ENCODE data around the gene MKNK1. TPM values are rescaled to one million over a fixed set of nuclear protein-coding genes. Genes with fewer than 3 reads are reported as not detected.

The MKNK1 gene
- total and polyA plus RNA-seq, 2 donors (not counting 1 experiment from before 2014, with no cell fraction given) = 51.0 to 73.0 TPM

DNA sequence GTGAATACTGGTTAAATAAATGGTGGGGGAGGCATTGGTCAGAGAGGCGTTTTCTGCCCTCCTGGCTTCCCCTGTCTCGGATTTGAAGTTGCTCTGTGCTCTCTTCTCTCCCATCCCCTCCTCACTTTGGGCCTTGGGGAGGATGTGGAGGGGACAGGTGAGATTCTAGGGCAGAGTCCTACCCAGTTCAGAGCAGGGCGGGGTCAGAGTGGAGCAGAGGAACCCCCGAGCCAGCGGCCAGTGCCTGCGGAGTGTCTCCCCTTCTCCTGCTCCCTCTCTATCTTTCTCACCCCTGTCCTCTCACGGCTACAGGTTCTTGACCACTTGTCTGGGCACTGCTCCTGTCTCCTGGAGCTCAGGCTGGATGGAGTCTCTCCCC lies 60.7 kb downstream of the MKNK1 start:
- Mint-ChIP-seq H3K27ac (no peak overlapping the region), H3K4me3 (no peak overlapping the region), H3K27me3 (peaks cover 68% of the 10 kb centered on the region), H3K4me1 (no peaks in the 10 kb centered on the region), H3K9me3 (ENCODE audit: insufficient read depth) (no peaks in the 10 kb centered on the region)
- Histone ChIP-seq H3K4me3 (ENCODE audit: control extremely low read depth in 1 of 5, extremely low read depth in 1 of 5, insufficient read depth in 1 of 5, low read depth in 2 of 5, low read length in 4 of 5) (no peak overlapping the region), H3K36me3 (replicated peaks in 1 of 2; ENCODE audit: control extremely low read depth in 1 of 2, control insufficient read depth in 1 of 2, extremely low read depth in 1 of 2, insufficient read depth in 2 of 2, low read length in 1 of 2) (no peaks in the 10 kb centered on the region), H4K20me1 (ENCODE audit: control insufficient read depth, insufficient read depth, low read length, poor library complexity, severe bottlenecking) (no peaks in the 10 kb centered on the region), H3K9ac (ENCODE audit: low read length) (no peak overlapping the region), H3K9me3 (ENCODE audit: control extremely low read depth in 1 of 3, control insufficient read depth in 2 of 3, insufficient read depth in 1 of 3, low read length in 2 of 3) (no peaks in the 10 kb centered on the region), H3K79me2 (ENCODE audit: control insufficient read depth, insufficient read depth, low read length) (no peaks in the 10 kb centered on the region), H2AFZ (ENCODE audit: insufficient read depth, low read depth, low read length, poor library complexity, severe bottlenecking) (no peak overlapping the region), H3K4me2 (replicated peaks; ENCODE audit: low read depth, low read length, poor library complexity, severe bottlenecking) (no peak overlapping the region), H3K27ac (ENCODE audit: low read length in 2 of 2) (no peak overlapping the region), H3K27me3 (replicated peaks in 1 of 4; ENCODE audit: control extremely low read depth in 1 of 4, control insufficient read depth in 3 of 4, insufficient read depth in 4 of 4, low read length in 3 of 4) (peaks cover 0 to 34% (median 7%) of the 10 kb centered on the region in 4 experiments), H3K4me1 (ENCODE audit: control insufficient read depth in 2 of 2, insufficient read depth in 2 of 2, low read length in 2 of 2) (no peaks in the 10 kb centered on the region)
- TF ChIP-seq, protein P1, sequence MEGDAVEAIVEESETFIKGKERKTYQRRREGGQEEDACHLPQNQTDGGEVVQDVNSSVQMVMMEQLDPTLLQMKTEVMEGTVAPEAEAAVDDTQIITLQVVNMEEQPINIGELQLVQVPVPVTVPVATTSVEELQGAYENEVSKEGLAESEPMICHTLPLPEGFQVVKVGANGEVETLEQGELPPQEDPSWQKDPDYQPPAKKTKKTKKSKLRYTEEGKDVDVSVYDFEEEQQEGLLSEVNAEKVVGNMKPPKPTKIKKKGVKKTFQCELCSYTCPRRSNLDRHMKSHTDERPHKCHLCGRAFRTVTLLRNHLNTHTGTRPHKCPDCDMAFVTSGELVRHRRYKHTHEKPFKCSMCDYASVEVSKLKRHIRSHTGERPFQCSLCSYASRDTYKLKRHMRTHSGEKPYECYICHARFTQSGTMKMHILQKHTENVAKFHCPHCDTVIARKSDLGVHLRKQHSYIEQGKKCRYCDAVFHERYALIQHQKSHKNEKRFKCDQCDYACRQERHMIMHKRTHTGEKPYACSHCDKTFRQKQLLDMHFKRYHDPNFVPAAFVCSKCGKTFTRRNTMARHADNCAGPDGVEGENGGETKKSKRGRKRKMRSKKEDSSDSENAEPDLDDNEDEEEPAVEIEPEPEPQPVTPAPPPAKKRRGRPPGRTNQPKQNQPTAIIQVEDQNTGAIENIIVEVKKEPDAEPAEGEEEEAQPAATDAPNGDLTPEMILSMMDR (IDR thresholded peaks at IDR 0.05) = no peak
- TF ChIP-seq EZH2 (IDR thresholded peaks at IDR 0.05; ENCODE audit: borderline replicate concordance, insufficient read depth, low read depth, low read length, poor library complexity, severe bottlenecking) = no peak
- ChIA-PET POLR2A (no interaction called here), CTCF (no interaction called here)
- DNase-seq (no peak), ATAC-seq (ENCODE audit: low read depth) (no peak)
- intact Hi-C loops (cut with micrococcal nuclease) = no loop called here
- 61% methylated on average over 5 of the region's 7 CpGs for WGBS (ENCODE audit: insufficient coverage)

DNA sequence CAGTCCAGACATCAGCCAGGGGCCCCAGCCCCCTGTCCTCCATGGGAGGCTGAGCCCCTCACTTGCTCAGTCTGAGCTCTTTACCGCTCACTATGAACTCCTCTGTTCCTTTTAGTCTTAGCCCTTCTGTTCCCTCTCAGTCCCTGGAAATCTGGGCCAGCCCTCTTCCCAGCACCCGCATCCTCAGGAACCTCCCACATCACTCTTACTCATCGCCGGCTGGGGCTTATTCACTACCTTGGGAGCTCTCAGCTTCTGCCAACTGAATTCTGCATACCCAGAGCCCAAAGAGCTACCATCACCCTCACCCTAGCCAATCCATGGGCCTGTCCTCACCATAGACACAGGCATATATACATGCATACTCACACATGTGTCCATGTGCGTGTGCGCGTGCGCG lies 64.1 kb downstream of the MKNK1 start:
- Mint-ChIP-seq H3K4me1 (no peaks in the 10 kb centered on the region), H3K4me3 (no peak overlapping the region), H3K27ac (no peak overlapping the region), H3K27me3 (peaks cover 60% of the 10 kb centered on the region), H3K9me3 (ENCODE audit: insufficient read depth) (peaks cover 7% of the 10 kb centered on the region)
- no peak overlapping the region for H3K4me3 ChIP-seq (ENCODE audit: control extremely low read depth in 1 of 5, extremely low read depth in 1 of 5, insufficient read depth in 1 of 5, low read depth in 2 of 5, low read length in 4 of 5)
- no peaks in the 10 kb centered on the region for H3K79me2 ChIP-seq (ENCODE audit: control insufficient read depth, insufficient read depth, low read length)
- CTCF ChIA-PET = interaction anchor here (1.2 to 1.6 kb wide), 4 partner anchors 8 to 95 kb away, joined by 4 to 5 read pairs (median 4); no protein-coding TSS in a partner anchor
- no peak overlapping the region for H3K27ac ChIP-seq (ENCODE audit: low read length in 2 of 2)
- no peaks in the 10 kb centered on the region for H3K36me3 ChIP-seq (replicated peaks in 1 of 2; ENCODE audit: control extremely low read depth in 1 of 2, control insufficient read depth in 1 of 2, extremely low read depth in 1 of 2, insufficient read depth in 2 of 2, low read length in 1 of 2)
- H3K9me3 ChIP-seq (ENCODE audit: control extremely low read depth in 1 of 3, control insufficient read depth in 2 of 3, insufficient read depth in 1 of 3, low read length in 2 of 3) = no peaks in the 10 kb centered on the region
- intact Hi-C loops (cut with micrococcal nuclease) = no loop called here
- no peak overlapping the region for H2AFZ ChIP-seq (ENCODE audit: insufficient read depth, low read depth, low read length, poor library complexity, severe bottlenecking)
- no peak for DNase-seq
- WGBS (ENCODE audit: insufficient coverage) = 91% methylated on average over 9 of the region's 9 CpGs
- H3K27me3 ChIP-seq (replicated peaks in 1 of 4; ENCODE audit: control extremely low read depth in 1 of 4, control insufficient read depth in 3 of 4, insufficient read depth in 4 of 4, low read length in 3 of 4) = peaks cover 0 to 32% (median 8%) of the 10 kb centered on the region in 4 experiments
- no peak overlapping the region for H3K4me2 ChIP-seq (replicated peaks; ENCODE audit: low read depth, low read length, poor library complexity, severe bottlenecking)
- TF ChIP-seq, protein P1 (IDR thresholded peaks at IDR 0.05) = no peak
- TF ChIP-seq EZH2 (IDR thresholded peaks at IDR 0.05; ENCODE audit: borderline replicate concordance, insufficient read depth, low read depth, low read length, poor library complexity, severe bottlenecking) = no peak
- POLR2A ChIA-PET = no interaction called here
- no peaks in the 10 kb centered on the region for H4K20me1 ChIP-seq (ENCODE audit: control insufficient read depth, insufficient read depth, low read length, poor library complexity, severe bottlenecking)
- H3K4me1 ChIP-seq (ENCODE audit: control insufficient read depth in 2 of 2, insufficient read depth in 2 of 2, low read length in 2 of 2) = no peaks in the 10 kb centered on the region
- H3K9ac ChIP-seq (ENCODE audit: low read length) = no peak overlapping the region
- no peak for ATAC-seq (ENCODE audit: low read depth)
